GM12878 (cell line): ENCODE data around the gene ARHGAP15. TPM values are rescaled to one million over a fixed set of nuclear protein-coding genes. Genes with fewer than 3 reads are reported as not detected.

ENCODE experiments used
- ATAC-seq: fragments of 200-7000 bp; cut with Tn5 transposase; 3 replicates; pipeline ENCODE4 v1.9.1; 2020; ENCODE audit warnings: mild to moderate bottlenecking, moderate library complexity
- BruUV-seq: library from RNA; stranded (reverse); fragments of 400-500 nt; replicated peaks from 2 replicates; lab custom pipeline; 2021; lab: Mats Ljungman, UMichigan
- CTCF ChIA-PET: fragments of 300-600 bp; sonication (Branson Sonifier 250); formaldehyde crosslinking; extraction: SDS; loops from one replicate; lab custom pipeline; 2021; ENCODE audit warnings: inconsistent platforms; lab: Yijun Ruan, JAX
- POLR2A ChIA-PET: fragments of 350-600 bp; formaldehyde crosslinking; extraction: SDS; loops from one replicate; lab custom pipeline; 2021; ENCODE audit warnings: inconsistent platforms; lab: Charles Lee
- RAD21 ChIA-PET: fragments of 300-600 bp; sonication (Branson Sonifier 250); formaldehyde crosslinking; loops from one replicate; lab custom pipeline; 2023; ENCODE audit warnings: antibody characterized with exemption; ENCODE audit not compliant: unreplicated experiment; lab: Charles Lee
- SMC1A ChIA-PET: fragments of 300-600 bp; sonication (Branson Sonifier 250); formaldehyde crosslinking; loops from one replicate; lab custom pipeline; 2023; ENCODE audit not compliant: unreplicated experiment, uncharacterized antibody; lab: Charles Lee
- DNase-seq: peaks from one replicate; pipeline ENCODE4 v3.0.0-alpha.2; 2011; ENCODE audit warnings: low read depth, low spot score
- FAIRE-seq: peaks from 3 replicates; lab custom pipeline; 2011; peaks lifted over from hg19 to GRCh38; lab: Jason Lieb, UNC
- H2AFZ ChIP-seq: 2 replicates; pipeline ENCODE4 v1.6.0; 2011; ENCODE audit warnings: low read depth, low read length, control low read depth; ENCODE audit not compliant: control insufficient read depth
- H3K27ac ChIP-seq: 2 replicates; pipeline ENCODE4 v1.5.1; 2011; ENCODE audit warnings: control low read depth; ENCODE audit not compliant: control insufficient read depth, insufficient read depth
- H3K27me3 ChIP-seq, 2 experiments: replicated peaks in 1 of 2; 2 replicates each; pipeline versions ENCODE4 v1.6.0 to v1.6.1; 2011; ENCODE audit warnings: low read length in 1 of 2; ENCODE audit not compliant: control insufficient read depth in 2 of 2, insufficient read depth in 2 of 2
- H3K36me3 ChIP-seq, 2 experiments: 2 replicates each; pipeline ENCODE4 v1.5.1; 2011; ENCODE audit warnings: low read length in 1 of 2; ENCODE audit not compliant: control insufficient read depth in 2 of 2, insufficient read depth in 2 of 2
- H3K4me1 ChIP-seq: 2 replicates; pipeline ENCODE4 v1.6.1; 2011; ENCODE audit warnings: mild to moderate bottlenecking, low read length, moderate library complexity, mixed read lengths; ENCODE audit not compliant: control insufficient read depth, insufficient read depth
- H3K4me2 ChIP-seq: 2 replicates; pipeline ENCODE4 v1.6.0; 2011; ENCODE audit warnings: control low read depth; ENCODE audit not compliant: control insufficient read depth, insufficient read depth
- H3K4me3 ChIP-seq: fragments of 200-600 bp; sonication (generic); 2 replicates; pipeline ENCODE4 v1.5.1; 2016
- H3K79me2 ChIP-seq: 2 replicates; pipeline ENCODE4 v1.6.0; 2011; ENCODE audit warnings: low read length; ENCODE audit not compliant: control insufficient read depth, insufficient read depth
- H3K9ac ChIP-seq: 2 replicates; pipeline ENCODE4 v1.8.0; 2011; ENCODE audit warnings: low read length, control low read depth, mixed read lengths; ENCODE audit not compliant: control insufficient read depth, insufficient read depth
- H3K9me3 ChIP-seq: replicated peaks from 3 replicates; pipeline ENCODE4 v1.5.1; 2011; ENCODE audit warnings: mild to moderate bottlenecking, low read length; ENCODE audit not compliant: control insufficient read depth, insufficient read depth
- H4K20me1 ChIP-seq: 2 replicates; pipeline ENCODE4 v1.6.0; 2011; ENCODE audit not compliant: control insufficient read depth, insufficient read depth
- CHD4 ChIP-seq: fragments of 200-600 bp; sonication (generic); IDR thresholded peaks from 2 replicates; pipeline ENCODE4 v1.6.1; 2016; ENCODE audit warnings: mild to moderate bottlenecking
- EP300 ChIP-seq, 2 experiments: fragments of 150-350 bp in 1 of 2; IDR thresholded peaks; 2 replicates each; pipeline ENCODE4 v1.6.1; 2011 to 2012; ENCODE audit warnings: low read depth in 2 of 2, low read length in 2 of 2, borderline replicate concordance in 1 of 2, improper control_type of control experiment in 1 of 2, inconsistent platforms in 1 of 2; ENCODE audit not compliant: control insufficient read depth in 1 of 2
- MTA3 ChIP-seq: IDR thresholded peaks from 2 replicates; pipeline ENCODE4 v1.6.1; 2012; ENCODE audit warnings: low read length, inconsistent platforms, borderline replicate concordance
- MXI1 ChIP-seq: fragments of 150-350 bp; IDR thresholded peaks from 2 replicates; pipeline ENCODE4 v1.6.1; 2011; ENCODE audit warnings: low read depth, mild to moderate bottlenecking, inconsistent platforms, low read length, improper control_type of control experiment
- NFYB ChIP-seq: IDR thresholded peaks from 2 replicates; pipeline ENCODE4 v1.6.1; 2011; ENCODE audit warnings: low read depth, mild to moderate bottlenecking, low read length, improper control_type of control experiment, moderate library complexity; ENCODE audit not compliant: insufficient read depth
- NKRF ChIP-seq: fragments of 450-650 bp; conservative IDR thresholded peaks from 2 replicates; pipeline ENCODE4 v1.6.1; 2017; ENCODE audit warnings: mild to moderate bottlenecking, moderate library complexity
- PBX3 ChIP-seq: IDR thresholded peaks from 2 replicates; pipeline ENCODE4 v1.6.1; 2011; ENCODE audit warnings: mild to moderate bottlenecking, low read depth, low read length, moderate library complexity; ENCODE audit not compliant: insufficient replicate concordance
- POLR2AphosphoS5 ChIP-seq: IDR thresholded peaks from 2 replicates; pipeline ENCODE4 v1.6.1; 2011; ENCODE audit warnings: mild to moderate bottlenecking, low read length, inconsistent platforms
- SREBF2 ChIP-seq: IDR thresholded peaks from 2 replicates; pipeline ENCODE4 v1.6.1; 2012; ENCODE audit warnings: mild to moderate bottlenecking, low read length
- TARDBP ChIP-seq: IDR thresholded peaks from 2 replicates; pipeline ENCODE4 v1.6.1; 2016; ENCODE audit warnings: borderline replicate concordance
- ZNF207 ChIP-seq: fragments of 450-650 bp; IDR thresholded peaks from 2 replicates; pipeline ENCODE4 v1.6.1; 2014; ENCODE audit warnings: antibody characterized with exemption, mild to moderate bottlenecking, borderline replicate concordance
- WGBS: methylation state at CpG from one replicate; pipeline ENCODE4 v1.1.6; 2016; ENCODE audit warnings: low lambda C conversion rate; ENCODE audit not compliant: insufficient replicate concordance, insufficient coverage; ENCODE audit errors: missing lambda C conversion rate; 5-methylcytosine and 5-hydroxymethylcytosine counted together
- in situ Hi-C: fragments of 300-500 bp; cut with MboI; formaldehyde crosslinking; loops from 9 replicates; pipeline ENCODE4 v1.14.3; 2018; ENCODE audit warnings: mixed read lengths
- intact Hi-C: fragments of 100-400 bp; cut with micrococcal nuclease; formaldehyde crosslinking; loops from one replicate; pipeline ENCODE4 v1.14.2; 2022; ENCODE audit not compliant: unreplicated experiment
- polyA plus RNA-seq, 11 experiments: library from polyadenylated mRNA; depleted of rRNA in 4 of 11; unstranded in 6 of 11; stranded (reverse) in 5 of 11; fragments of >200 nt; fragmentation: Nextera tagmentation in 4 of 11; fragmentation: Illumina TruSeq in 1 of 11; extraction: Ambion mirVana in 4 of 11; extraction: Trizol in 1 of 11; gene quantifications; 1 replicate in 1 of 11; 2 replicates in 10 of 11; pipeline versions ENCODE4 v1.2.1 to v1.2.3, GENCODE V29; 2011 to 2016; ENCODE audit warnings: inconsistent platforms in 2 of 11, missing spikeins in 2 of 11, low read depth in 1 of 11
- total RNA-seq, 4 experiments: library from RNA; depleted of rRNA in 3 of 4; stranded (reverse); fragments of >200 nt in 3 of 4; fragmentation: Illumina TruSeq in 1 of 4; extraction: Trizol in 1 of 4; gene quantifications; 2 replicates each; pipeline versions ENCODE4 v1.2.1 to v1.2.3, GENCODE V29; 2013 to 2021
- TF ChIP-seq, protein P1 (sequence below): IDR thresholded peaks from 2 replicates; pipeline ENCODE4 v1.6.1; 2011; ENCODE audit warnings: borderline replicate concordance, low read depth, mild to moderate bottlenecking, moderate library complexity, mixed read lengths, low read length; ENCODE audit not compliant: insufficient read depth; ENCODE audit errors: extremely low read length

Gene ARHGAP15
- total and polyA plus RNA-seq, 10 of the 15 experiments (the other 5 are each of a cell fraction or from before 2014, with no cell fraction given), result 38.0 to 92.6 (median 66.7) TPM

GRCh38 chr2:143574069-143574468, 444.9 kb downstream of the ARHGAP15 start:
- DNase-seq (no peak), ATAC-seq (no peak), FAIRE-seq (peak; percentile 49)
- WGBS, result 0% methylated on average over 1 of the region's 1 CpG
- Histone ChIP-seq H3K36me3 (no peaks in the 10 kb centered on the region; a peak in 1 of 4 replicates), H3K79me2 (no peaks in the 10 kb centered on the region), H2AFZ (no peak overlapping the region), H3K9me3 (no peaks in the 10 kb centered on the region), H4K20me1 (no peaks in the 10 kb centered on the region), H3K27ac (no peak overlapping the region), H3K27me3 (no peaks in the 10 kb centered on the region), H3K4me2 (no peak overlapping the region), H3K4me3 (no peak overlapping the region), H3K4me1 (no peaks in the 10 kb centered on the region), H3K9ac (no peak overlapping the region)
- in situ Hi-C loops (no loop called here), intact Hi-C loops (no loop called here)
- SMC1A ChIA-PET, result interaction anchor here (0.6 to 1.3 kb wide), 2 partner anchors 9 to 295 kb away, joined by 3 read pairs; no protein-coding TSS in a partner anchor
- BruUV-seq, result no TSS peak
- POLR2A ChIA-PET, result no interaction called here
- RAD21 ChIA-PET, result no interaction called here
- no peak for TF ChIP-seq TARDBP
- no peak for TF ChIP-seq NFYB
- TF ChIP-seq POLR2AphosphoS5, result no peak
- no peak for TF ChIP-seq CHD4
- no peak for TF ChIP-seq MTA3
- TF ChIP-seq EP300 (IDR thresholded peaks at IDR 0.05; ENCODE audit: borderline replicate concordance in 1 of 2, control insufficient read depth in 1 of 2, low read depth in 2 of 2, low read length in 2 of 2), result no peak
- TF ChIP-seq ZNF207, result no peak
- TF ChIP-seq MXI1, result no peak
- no peak for TF ChIP-seq NKRF
- TF ChIP-seq, protein P1, sequence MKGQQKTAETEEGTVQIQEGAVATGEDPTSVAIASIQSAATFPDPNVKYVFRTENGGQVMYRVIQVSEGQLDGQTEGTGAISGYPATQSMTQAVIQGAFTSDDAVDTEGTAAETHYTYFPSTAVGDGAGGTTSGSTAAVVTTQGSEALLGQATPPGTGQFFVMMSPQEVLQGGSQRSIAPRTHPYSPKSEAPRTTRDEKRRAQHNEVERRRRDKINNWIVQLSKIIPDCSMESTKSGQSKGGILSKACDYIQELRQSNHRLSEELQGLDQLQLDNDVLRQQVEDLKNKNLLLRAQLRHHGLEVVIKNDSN, result no peak
- no peak for TF ChIP-seq PBX3
- TF ChIP-seq SREBF2, result no peak
- CTCF ChIA-PET, result interaction anchor here (1.7 kb wide), 1 partner anchor 8 kb away, joined by 6 read pairs; no protein-coding TSS in a partner anchor
